Measurements from ENCODE around the gene TSPAN18.

The TSPAN18 gene

DNA sequence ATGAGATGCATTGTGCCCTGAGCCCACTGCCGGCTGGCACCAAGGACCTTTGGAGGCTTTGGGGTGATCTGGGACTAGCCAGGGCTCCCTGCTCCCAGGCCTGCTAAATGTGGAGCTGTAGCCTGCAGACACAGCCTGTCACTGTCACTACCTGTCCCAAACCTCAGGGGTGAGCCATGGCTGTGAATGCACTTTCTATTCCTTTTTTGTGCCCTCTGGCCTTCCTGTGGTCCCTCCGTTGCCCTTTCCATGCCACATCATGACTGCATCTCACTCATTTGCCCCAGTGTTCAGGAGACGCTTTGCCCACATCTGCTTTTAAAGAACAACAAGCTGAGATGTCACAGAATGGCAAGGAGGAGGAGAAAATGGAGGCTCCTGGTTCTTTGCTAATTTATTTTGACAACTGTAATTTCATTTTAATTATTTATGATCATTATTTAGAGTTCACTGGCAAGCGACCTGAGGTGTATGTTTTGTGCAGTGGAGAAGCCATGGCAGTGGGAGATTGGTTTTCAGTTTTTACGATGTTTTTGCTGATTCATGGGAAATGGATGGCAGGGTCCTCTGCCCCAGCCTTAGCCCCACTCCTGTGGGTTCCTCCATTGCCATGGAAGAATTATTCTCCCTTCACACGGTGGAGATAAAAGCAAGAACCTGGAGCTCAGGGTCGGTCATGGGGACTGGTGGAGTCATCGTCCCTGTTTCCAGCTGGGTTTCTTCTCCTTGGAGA is 69.2 kb downstream of the TSPAN18 start:
- DNase-seq (ENCODE audit: low read depth in 2 of 2, low spot score in 1 of 2), result no peak

DNA sequence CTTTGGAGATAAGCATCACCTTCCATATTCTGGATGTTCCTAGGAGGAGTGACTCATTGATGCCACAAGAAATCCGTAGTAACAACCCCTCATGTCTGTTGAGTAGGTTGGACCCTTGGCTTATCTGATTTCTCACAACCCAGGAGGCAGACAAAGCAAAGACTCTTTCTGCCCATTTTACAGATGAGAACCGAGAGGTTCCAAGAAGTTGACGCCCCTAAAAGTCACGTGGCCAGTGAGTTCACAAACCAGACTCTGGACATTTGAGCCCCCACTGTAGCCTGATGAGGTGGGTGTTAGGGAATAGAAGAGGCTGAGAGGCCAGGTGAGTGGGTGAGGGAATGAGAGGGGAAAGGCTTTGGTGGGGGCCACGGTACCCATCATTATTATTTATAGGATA is 70.3 kb downstream of the TSPAN18 start:
- no peak for DNase-seq (ENCODE audit: low read depth in 2 of 2, low spot score in 1 of 2)

DNA sequence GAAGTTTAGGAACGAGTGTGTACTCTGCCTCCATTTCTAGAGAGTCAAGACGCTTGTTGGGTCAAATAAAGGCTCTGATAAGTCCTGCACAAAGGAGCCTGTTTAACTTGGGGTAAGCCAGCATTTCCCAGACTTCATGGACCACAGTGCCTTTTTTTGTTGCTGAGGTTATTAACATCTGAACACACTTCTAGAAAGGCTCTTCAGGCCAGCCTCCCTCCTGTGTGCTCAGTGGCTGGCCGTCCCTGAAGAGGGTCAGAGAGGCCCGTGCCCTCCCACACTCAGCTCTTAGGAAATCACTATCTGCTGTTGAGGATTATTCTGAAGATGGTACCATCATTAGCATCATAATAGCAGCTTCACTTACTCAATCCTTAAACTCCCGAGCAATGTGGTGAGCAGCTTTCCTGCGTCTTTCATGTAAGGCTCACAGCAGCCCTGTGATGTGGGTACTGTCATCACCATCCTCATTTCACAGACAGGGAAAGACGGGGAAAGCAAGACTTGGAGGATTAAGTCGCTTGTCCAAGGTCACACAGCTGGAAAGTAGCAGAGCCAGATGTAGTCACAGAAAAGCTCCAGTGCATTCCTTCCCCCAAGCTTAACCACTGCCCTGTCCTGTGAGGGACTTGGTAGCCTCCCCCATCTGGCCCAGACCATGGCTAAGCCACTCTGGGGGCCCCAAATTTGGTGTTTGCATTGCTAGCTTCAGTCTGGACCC is 71.3 kb downstream of the TSPAN18 start:
- DNase-seq (ENCODE audit: low read depth in 2 of 2, low spot score in 1 of 2), result no peak

DNA sequence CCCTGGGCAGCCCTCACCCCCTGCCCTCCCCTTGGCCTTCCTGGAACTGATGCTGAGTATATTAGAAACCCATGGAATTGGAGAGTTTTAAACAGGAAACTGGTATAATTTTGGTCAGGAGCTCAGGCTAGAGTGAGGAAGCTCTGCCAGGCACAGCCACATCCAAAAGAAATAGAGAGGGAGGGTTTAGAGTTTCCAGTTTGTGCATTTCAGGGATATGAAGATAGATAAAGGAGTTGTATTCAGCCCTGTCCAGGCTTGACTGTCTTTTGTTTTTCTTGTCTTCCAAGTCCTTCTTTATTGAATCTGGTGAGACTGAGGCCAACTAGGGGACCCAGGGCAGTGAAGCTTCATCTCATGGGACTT is 71.8 kb downstream of the TSPAN18 start:
- DNase-seq (ENCODE audit: low read depth in 2 of 2, low spot score in 1 of 2), result no peak

DNA sequence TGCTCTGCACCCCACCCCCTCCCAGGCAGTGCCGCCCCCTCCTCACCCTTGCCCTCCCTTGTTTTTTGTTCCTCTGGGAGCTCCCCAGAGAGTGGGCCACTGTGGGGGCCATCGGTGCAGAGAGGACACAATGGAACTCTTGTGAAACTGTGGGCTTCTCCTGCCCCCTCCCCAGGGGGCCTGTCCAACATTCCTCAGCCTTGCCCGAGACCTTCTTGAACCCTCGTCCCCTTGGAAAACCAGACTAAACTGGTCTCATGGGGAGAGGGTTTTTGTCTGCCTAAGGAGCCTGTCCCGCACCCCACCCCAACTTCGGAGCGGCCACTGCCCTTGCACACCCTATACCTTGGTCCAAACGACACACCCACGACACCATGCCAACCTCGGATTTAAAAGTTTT is 72.2 kb downstream of the TSPAN18 start:
- no peak for DNase-seq (ENCODE audit: low read depth in 2 of 2, low spot score in 1 of 2)

DNA sequence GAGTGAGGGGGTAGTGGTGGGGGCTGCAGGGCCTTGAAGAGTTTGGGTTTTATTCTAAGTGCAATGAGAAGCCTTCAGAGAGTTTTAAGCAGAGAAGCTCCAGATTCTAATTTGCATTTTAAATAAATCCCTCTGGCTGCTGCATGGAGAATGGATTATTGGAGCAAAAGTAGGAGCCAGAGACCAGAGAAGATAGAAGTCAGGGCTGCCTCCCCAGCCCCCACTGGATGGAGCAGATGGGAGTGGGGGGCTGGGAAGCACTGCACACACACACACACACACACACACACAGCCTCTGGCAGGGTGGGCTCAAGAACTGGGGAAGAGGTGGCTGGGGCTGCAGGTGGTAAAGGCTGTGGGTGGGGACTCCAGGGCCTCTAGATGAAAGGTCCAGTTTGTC is 75.6 kb downstream of the TSPAN18 start:
- no peak for DNase-seq (ENCODE audit: low read depth in 2 of 2, low spot score in 1 of 2)

DNA sequence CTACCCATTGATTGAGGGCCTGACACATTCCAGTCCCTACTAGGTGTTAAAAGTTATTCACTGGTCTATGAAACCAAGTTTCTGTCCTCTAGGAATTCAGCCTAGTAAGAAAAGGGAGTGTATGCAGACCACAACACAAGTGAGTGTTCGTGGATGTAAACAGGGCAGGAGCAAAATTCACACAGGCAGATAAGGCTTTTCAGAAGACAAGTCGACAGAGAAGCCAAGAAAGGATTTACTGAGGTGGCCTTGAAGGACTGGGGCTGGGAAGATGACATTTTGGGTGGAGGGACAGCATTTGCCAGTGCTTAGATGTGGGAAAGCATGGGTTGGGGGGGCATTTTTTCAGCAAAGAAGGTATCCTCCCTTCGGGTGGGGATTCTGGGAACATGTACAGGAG is 76.2 kb downstream of the TSPAN18 start:
- DNase-seq (ENCODE audit: low read depth in 2 of 2, low spot score in 1 of 2), result no peak

DNA sequence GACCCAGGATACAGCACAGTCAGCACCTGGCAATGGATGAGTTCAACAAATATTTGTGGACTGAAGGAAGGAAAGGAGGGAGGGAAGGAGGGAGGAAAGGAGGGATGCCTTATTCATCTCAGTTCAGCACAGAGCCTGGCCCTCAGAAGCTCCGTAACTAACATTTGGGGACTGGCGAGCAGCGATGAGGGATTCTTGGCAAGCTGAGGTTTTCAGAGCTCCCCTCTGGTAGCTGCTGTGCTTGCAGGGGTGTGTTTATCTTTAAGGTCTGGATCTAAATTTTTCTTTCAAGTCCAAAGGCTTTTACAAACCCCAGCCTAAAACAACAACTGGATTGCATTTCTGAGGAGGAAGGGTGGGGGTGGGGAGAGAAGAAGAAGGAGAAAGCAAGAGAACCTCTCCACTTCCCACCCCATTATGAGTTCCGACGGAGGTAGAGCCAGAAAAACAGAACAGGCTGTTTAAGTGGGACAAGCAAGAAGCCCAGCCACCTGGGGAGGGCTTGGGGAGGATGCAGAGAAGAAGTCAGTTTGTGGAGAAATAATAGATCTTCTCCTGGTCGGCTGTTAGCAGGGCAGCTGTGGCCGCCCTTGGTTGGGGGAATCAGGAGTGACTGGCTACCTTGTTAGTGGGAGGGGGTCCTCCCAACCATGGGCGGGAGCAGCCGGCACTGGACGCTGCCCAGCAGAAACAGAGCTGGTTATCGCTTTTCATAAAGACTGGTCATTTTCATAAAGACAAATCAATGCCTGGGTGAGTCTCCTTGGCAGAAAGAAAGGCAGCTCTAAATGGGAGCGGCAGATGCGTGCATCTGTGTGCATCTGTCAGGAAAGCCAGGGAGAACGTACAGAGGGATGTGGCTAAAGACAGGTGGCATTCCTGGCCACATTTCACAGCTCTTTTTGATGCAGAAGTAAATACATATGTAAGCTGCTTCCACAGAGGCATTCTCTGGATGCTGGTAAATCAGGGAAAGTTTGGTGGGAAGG is 78.0 kb downstream of the TSPAN18 start:
- DNase-seq (ENCODE audit: low read depth in 2 of 2, low spot score in 1 of 2), result no peak

DNA sequence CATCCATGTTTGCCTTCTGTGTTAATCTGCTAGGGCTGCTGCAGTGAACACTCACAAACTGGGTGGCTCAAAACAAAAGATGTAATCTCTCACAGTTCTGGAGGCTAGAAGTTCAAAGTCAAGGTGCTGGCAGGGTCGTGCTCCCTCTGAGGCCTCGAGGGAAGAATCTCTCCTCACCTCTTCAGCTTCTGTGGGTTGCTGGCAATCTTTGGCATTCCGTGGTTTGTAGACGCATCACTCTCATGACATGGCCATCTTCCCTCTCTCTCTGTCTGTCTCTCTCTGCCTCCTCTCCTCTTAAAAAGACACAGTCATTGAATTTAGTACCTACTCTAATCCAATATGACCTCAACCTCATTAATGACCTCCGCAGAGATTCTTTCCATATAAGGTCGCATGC is 78.8 kb downstream of the TSPAN18 start:
- no peak for DNase-seq (ENCODE audit: low read depth in 2 of 2, low spot score in 1 of 2)

DNA sequence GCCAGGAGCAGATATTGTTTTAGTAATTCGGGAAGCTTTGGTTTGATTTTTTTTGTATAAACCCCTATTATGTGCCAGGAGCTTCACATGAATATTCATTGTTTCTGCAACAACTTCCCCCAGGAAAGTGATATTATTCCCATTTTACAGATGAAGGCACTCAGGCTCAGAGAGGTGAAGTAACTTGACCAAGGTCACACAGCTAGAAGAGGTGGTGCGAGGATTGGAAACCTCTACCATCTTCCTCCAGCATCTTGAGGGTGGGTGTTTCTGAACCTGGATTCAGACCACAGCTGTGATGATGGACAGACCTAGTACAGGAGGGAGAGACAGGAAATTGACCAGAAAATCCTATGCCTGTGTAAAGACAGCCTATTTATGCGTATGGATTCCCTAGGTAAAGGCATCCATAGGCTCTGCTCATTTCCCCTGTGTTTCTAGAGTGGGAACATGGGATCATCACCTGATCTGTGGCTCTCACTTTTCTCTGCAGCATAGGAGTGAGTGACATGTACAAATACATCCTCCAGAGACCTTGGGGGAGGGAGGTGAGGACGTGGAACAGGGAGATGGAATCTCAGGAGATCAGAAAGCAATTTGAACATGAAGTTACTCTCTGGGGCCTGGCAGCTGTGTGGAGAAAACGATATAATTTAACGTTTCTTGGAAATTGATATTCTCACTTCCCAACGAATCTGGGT is 81.4 kb downstream of the TSPAN18 start:
- no peak for DNase-seq (ENCODE audit: low read depth in 2 of 2, low spot score in 1 of 2)

DNA sequence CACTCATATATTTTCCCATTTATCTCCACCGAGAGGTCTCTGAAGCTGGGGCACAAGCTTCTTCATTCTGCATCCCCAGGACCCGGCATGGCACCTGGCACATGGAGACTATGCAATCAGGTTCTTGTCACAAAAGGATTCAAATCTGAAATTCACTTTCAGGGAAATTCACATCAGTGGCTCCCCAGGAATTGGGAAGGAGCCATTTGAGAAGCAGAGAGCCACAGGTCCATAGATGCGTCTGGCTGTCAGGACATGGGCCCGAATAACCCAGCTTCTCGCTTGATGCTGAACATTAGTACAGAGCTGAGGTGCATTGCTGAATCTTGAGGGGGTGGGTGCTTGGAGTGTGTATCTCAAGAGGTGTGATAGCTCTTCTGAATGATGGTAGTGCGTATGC is 82.5 kb downstream of the TSPAN18 start:
- no peak for DNase-seq (ENCODE audit: low read depth in 2 of 2, low spot score in 1 of 2)

DNA sequence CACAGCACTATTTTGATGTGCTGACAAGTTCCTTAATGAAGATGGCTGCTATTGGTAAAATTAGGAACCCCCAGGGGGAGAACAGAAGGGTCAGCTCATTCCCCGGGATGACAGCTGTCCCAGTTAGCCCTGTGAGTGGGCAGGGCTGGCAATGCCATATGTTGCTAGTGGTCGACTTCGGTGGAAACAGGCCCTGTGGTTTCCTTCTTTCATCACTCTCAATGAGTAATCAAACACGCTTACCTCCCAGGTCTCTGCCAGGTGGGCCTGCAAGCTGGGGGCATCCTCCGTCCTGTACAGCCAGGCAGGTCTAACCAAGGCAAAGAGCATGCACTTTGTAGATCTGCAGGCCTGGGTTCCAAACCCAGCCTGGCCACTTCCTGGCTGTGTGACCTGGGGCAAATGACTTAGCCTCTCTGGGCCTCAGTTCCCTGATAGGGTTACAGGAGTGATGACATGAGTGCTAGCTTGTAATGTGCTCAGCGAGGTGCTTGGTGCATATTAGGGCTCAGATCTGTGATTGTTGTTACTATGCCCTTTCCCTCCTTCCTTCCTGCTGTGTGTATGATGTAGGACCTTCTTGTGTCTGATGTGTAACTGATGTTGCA is 85.2 kb downstream of the TSPAN18 start:
- no peak for DNase-seq (ENCODE audit: low read depth in 2 of 2, low spot score in 1 of 2)

DNA sequence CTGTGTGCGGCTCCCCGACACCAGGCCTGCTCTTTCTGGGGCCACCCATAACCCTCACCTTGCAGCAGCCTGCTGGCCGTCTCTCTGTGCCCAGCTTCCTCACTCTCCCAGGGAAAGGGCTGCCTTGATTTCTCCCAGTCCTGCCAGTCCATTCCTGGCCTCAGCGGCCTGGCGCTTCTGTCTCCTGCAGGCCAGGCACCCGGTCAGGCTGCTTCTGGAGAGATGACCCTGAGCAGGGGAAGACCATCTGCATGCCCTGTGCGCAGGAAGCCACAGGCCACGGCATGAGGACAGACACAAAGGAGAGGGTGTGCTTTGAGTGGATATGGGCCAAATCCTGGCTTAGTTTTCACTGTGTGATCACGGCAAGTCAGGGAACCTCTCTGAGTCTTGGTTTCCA is 86.2 kb downstream of the TSPAN18 start:
- DNase-seq (ENCODE audit: low read depth in 2 of 2, low spot score in 1 of 2), result no peak

DNA sequence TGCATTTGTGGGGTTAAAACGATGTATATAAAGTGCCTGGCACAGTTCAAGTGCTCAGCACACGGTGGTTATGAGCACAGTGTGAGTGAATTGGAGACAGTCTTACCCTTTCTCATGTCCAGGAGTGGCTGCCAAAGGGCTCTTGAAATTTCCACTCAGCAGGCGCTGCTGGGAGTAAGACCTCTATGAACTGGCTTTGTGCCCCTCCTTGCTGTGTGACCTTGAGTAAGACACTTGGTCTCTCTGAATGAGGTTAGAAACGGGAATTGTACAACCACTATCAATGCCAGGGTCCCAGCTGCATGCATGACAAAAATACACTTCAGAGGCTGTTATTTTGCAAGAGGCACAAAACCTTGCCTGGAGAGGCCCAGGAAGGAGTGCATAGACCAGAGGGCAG is 86.6 kb downstream of the TSPAN18 start:
- DNase-seq (ENCODE audit: low read depth in 2 of 2, low spot score in 1 of 2), result no peak

DNA sequence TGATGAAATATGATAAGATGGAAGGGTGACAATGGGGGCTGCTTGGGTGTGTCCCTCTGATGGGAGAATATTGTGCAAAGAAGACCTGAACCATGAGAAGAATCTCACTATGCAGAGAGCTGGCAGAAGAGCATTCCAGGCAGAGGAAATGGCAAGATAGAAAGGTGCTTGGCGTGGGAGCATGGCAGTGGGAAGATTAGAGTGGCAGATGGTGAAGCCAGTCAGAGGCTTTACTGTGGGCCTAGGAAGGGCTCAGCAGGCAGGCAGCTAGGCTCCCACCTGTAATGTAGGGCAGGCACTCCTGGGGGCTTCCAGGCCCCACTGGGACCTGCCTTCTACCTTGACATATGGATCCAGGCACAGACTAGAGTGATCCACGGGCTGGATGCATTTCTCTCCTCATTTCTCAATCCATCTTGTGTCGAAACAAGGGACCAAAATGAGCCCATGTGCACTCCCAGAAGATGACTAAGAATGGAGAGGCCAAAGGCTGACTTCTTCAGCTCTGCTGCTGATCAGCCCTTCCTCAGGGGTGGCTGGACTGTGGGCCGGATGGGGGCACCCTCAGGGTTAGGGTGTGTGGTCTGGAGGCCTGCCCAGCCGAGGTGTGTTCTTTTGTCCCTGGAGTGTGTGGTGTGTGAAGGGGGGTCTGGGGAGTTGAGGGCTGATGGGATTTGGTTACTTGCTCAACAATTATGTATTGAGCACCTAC is 88.3 kb downstream of the TSPAN18 start:
- no peak for DNase-seq (ENCODE audit: low read depth in 2 of 2, low spot score in 1 of 2)

DNA sequence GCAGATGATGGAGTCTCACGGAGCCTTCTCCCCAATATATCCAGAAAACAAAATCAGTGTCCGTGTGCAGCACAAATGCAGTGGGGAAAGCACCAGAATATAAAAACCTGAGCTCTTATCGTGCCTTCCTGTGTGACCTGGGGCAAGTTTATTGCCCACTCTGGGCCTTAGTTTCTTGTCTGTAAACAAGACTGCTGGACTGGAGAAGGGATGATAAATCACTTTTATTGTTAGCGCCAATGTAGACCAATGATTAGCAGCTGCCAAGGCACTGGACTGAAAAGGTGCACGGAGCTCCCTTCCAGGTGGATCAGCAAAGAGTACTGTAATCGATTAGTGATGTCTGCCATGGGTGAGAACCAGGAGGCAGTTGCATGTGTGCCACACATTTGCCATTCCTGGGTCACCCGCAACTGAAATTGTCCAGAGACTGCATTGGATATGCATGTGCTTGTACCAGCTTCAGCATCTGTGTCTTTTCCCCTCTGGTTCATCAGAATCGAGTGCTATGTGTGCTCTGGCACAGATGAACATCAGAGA is 89.2 kb downstream of the TSPAN18 start:
- DNase-seq (ENCODE audit: low read depth in 2 of 2, low spot score in 1 of 2), result no peak

DNA sequence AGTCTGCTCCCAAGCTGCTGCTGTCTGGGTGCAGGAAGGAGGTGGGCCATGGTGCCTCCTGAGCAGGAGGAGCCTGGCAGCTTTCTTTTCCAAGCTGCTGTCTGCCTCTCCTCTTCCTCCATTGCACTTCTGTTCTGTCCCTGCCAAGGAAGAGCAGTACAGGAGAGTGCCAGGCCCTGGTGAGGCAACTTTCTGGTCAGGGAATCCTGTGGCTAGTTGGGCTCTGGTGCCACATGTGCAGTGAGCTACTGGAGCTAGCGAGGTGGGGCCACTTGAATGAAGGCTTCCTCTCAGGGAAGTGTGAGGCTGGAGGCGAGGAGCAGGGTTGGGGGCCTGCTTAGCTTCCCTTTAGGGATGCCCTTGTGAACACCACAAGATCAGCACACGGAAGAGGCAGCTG is 90.0 kb downstream of the TSPAN18 start:
- no peak for DNase-seq (ENCODE audit: low read depth in 2 of 2, low spot score in 1 of 2)

DNA sequence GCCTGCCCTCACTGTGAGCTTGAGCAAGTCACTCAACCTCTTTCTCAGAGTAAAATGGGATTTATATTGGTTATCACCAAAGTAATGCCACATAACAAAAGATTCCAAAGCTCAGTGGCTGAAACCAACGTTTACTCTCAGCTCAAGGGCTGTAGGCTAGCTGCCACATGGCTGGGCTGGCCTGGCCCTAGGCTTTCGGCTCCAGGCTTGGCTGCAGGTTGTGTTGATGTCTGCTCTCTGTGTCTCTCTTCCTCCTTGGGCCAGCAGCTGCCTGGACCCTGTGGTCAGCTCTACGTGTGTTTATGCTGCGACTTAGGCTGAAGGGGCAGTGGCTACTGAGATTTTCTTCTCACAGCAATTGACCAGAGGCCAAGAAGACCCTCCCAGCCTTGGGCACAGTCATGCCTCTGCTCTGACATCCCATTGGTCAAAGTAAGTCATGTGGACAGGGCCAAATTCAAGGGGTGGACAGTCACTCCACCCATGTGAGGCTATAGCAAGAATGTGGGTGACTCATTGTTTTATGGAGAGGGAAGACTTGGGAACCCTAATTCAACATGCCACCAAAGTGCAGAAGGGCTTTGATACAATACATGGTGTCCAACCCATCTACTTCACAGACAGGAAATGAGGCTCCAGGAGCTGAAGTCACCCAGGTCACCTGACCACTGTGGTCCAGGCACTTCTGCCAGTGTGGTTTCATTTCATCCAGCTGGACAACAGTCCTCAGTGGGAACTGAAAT is 90.6 kb downstream of the TSPAN18 start:
- DNase-seq (ENCODE audit: low read depth in 2 of 2, low spot score in 1 of 2), result no peak

DNA sequence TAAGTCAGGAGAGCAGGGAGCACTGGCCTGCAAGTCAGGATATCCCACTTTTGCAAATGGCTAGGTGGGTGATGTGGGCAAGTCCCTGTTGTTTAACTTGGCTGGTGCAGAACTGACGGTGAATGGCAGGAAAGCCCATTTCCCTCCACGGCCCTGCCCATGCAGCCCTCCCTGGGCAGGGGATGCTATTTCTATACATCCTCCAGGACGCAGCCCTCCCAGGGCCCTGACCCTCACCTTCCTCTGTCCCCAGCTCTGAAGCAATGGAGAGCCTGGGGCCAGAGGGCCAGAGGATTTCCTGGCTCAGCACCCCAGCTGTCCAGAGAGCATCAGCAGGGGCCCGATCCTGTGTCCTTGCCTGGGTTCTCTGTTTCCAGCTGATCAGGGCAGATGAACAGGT is 91.3 kb downstream of the TSPAN18 start:
- no peak for DNase-seq (ENCODE audit: low read depth in 2 of 2, low spot score in 1 of 2)

Data from stimulated activated CD8-positive, alpha-beta memory T cell treated with anti-CD3 and anti-CD28 coated beads, Interleukin-4, amount 100 ng/mL, for 4 hours (primary cell).